ENCODE measurements around the gene SLC7A6OS.

The SLC7A6OS gene

GRCh38 chr16:68276223-68276622, 34.5 kb downstream of the SLC7A6OS start:
- Histone ChIP-seq H3K4me3 (ENCODE audit: low read length) (no peak overlapping the region), H3K27ac (ENCODE audit: low read length) (peak overlapping the region; percentile 79), H3F3A (ENCODE audit: insufficient read depth, low read length) (peaks cover 60% of the 10 kb centered on the region), H4K20me1 (ENCODE audit: insufficient read depth, low read length) (no peaks in the 10 kb centered on the region), H2AFZ (ENCODE audit: low read length) (no peak overlapping the region), H3K9me2 (replicated peaks; ENCODE audit: insufficient read depth, low read length) (no peaks in the 10 kb centered on the region), H3K9me3 (replicated peaks; ENCODE audit: insufficient read depth, low read length) (no peaks in the 10 kb centered on the region), H3K79me2 (ENCODE audit: low read length) (peaks cover 78% of the 10 kb centered on the region), H3K4me1 (ENCODE audit: low read length) (peaks cover 61% of the 10 kb centered on the region), H3K36me3 (replicated peaks; ENCODE audit: insufficient read depth, low read length) (no peaks in the 10 kb centered on the region), H3K4me2 (ENCODE audit: low read depth, low read length) (peak overlapping the region; percentile 40), H3K27me3 (replicated peaks; ENCODE audit: insufficient read depth, low read length) (no peaks in the 10 kb centered on the region), H3K9ac (ENCODE audit: low read length) (peak overlapping the region; percentile 11; the same call in 1 of the 2 replicates)
- TF ChIP-seq CTCF (IDR thresholded peaks at IDR 0.05; ENCODE audit: low read length), result no peak
- TF ChIP-seq EZH2phosphoT487 (IDR thresholded peaks at IDR 0.05; ENCODE audit: low read length), result no peak
- no peak for TF ChIP-seq EZH2 (optimal IDR thresholded peaks at IDR 0.05; ENCODE audit: low read depth, low read length)
- DNase-seq, result no peak

- H3K79me2 ChIP-seq (ENCODE audit: low read length), result peaks cover 78% of the 10 kb centered on the region
- H3K27ac ChIP-seq (ENCODE audit: low read length), result peak overlapping the region; percentile 79
Measured at GRCh38 chr16:68275611-68276191, 35.0 kb downstream of the SLC7A6OS start.

GRCh38 chr16:68274441-68274840, 36.3 kb downstream of the SLC7A6OS start:
- no peak for DNase-seq
- no peaks in the 10 kb centered on the region for H4K20me1 ChIP-seq (ENCODE audit: insufficient read depth, low read length)
- no peak for TF ChIP-seq EZH2phosphoT487 (IDR thresholded peaks at IDR 0.05; ENCODE audit: low read length)
- no peak for TF ChIP-seq CTCF (IDR thresholded peaks at IDR 0.05; ENCODE audit: low read length)
- no peak for TF ChIP-seq EZH2 (optimal IDR thresholded peaks at IDR 0.05; ENCODE audit: low read depth, low read length)
- H3K9me2 ChIP-seq (replicated peaks; ENCODE audit: insufficient read depth, low read length), result no peaks in the 10 kb centered on the region
- no peaks in the 10 kb centered on the region for H3K36me3 ChIP-seq (replicated peaks; ENCODE audit: insufficient read depth, low read length)
- peak overlapping the region; percentile 40 for H3K4me2 ChIP-seq (ENCODE audit: low read depth, low read length)
- H3K4me3 ChIP-seq (ENCODE audit: low read length), result no peak overlapping the region
- peaks cover 59% of the 10 kb centered on the region for H3F3A ChIP-seq (ENCODE audit: insufficient read depth, low read length)
- H3K9me3 ChIP-seq (replicated peaks; ENCODE audit: insufficient read depth, low read length), result no peaks in the 10 kb centered on the region
- peak overlapping the region; percentile 79; the same call in 1 of the 2 replicates for H3K27ac ChIP-seq (ENCODE audit: low read length)
- no peaks in the 10 kb centered on the region for H3K27me3 ChIP-seq (replicated peaks; ENCODE audit: insufficient read depth, low read length)
- H3K4me1 ChIP-seq (ENCODE audit: low read length), result peaks cover 63% of the 10 kb centered on the region
- H2AFZ ChIP-seq (ENCODE audit: low read length), result no peak overlapping the region
- peaks cover 78% of the 10 kb centered on the region for H3K79me2 ChIP-seq (ENCODE audit: low read length)
- peak overlapping the region; percentile 3; the same call in 1 of the 2 replicates for H3K9ac ChIP-seq (ENCODE audit: low read length)

More at GRCh38 chr16:68275611-68276191, 35.0 kb downstream of the SLC7A6OS start:
- H3F3A ChIP-seq (ENCODE audit: insufficient read depth, low read length), result peaks cover 59% of the 10 kb centered on the region
- H3K4me2 ChIP-seq (ENCODE audit: low read depth, low read length), result peak overlapping the region; percentile 40
- no peak overlapping the region for H2AFZ ChIP-seq (ENCODE audit: low read length)
- TF ChIP-seq EZH2phosphoT487 (IDR thresholded peaks at IDR 0.05; ENCODE audit: low read length) (no peak), CTCF (IDR thresholded peaks at IDR 0.05; ENCODE audit: low read length) (no peak), EZH2 (optimal IDR thresholded peaks at IDR 0.05; ENCODE audit: low read depth, low read length) (no peak)
- no peaks in the 10 kb centered on the region for H3K36me3 ChIP-seq (replicated peaks; ENCODE audit: insufficient read depth, low read length)
- H3K9ac ChIP-seq (ENCODE audit: low read length), result peak overlapping the region; percentile 11; the same call in 1 of the 2 replicates
- H3K27me3 ChIP-seq (replicated peaks; ENCODE audit: insufficient read depth, low read length), result no peaks in the 10 kb centered on the region
- 0 out of 2 replicates have a peak overlapping the region, but pooled peaks have one; percentile 2 for H3K4me3 ChIP-seq (ENCODE audit: low read length)
- peaks cover 61% of the 10 kb centered on the region for H3K4me1 ChIP-seq (ENCODE audit: low read length)
- no peaks in the 10 kb centered on the region for H3K9me3 ChIP-seq (replicated peaks; ENCODE audit: insufficient read depth, low read length)
- peak; percentile 80 for DNase-seq
- H4K20me1 ChIP-seq (ENCODE audit: insufficient read depth, low read length), result no peaks in the 10 kb centered on the region
- H3K9me2 ChIP-seq (replicated peaks; ENCODE audit: insufficient read depth, low read length), result no peaks in the 10 kb centered on the region

All from MM.1S (cell line).